Lower lobe of right lung (tissue), 2 donors: ENCODE data around the gene BCAN. TPM values are rescaled to one million over a fixed set of nuclear protein-coding genes. Genes with fewer than 3 reads are reported as not detected.

Experiments
- ATAC-seq, 2 donors: fragments of 200-7000 bp; cut with Tn5 transposase; one replicate each; pipeline ENCODE4 v1.9.1; 2020 to 2022; ENCODE audit warnings: mild to moderate bottlenecking in 2 of 2, moderate library complexity in 2 of 2
- DNase-seq: peaks from one replicate; pipeline ENCODE4 v3.0.0-alpha.2; 2020
- H3K27ac ChIP-seq: fragments of 200-600 bp; one replicate; pipeline ENCODE4 v1.8.0; 2022
- H3K27me3 ChIP-seq: fragments of 200-600 bp; one replicate; pipeline ENCODE4 v1.8.0; 2022; ENCODE audit warnings: low read depth
- H3K36me3 ChIP-seq: fragments of 200-600 bp; one replicate; pipeline ENCODE4 v1.8.0; 2022; ENCODE audit warnings: mild to moderate bottlenecking
- H3K4me1 ChIP-seq: fragments of 200-600 bp; one replicate; pipeline ENCODE4 v1.8.0; 2022
- H3K4me3 ChIP-seq: fragments of 200-600 bp; one replicate; pipeline ENCODE4 v1.8.0; 2022; ENCODE audit warnings: mild to moderate bottlenecking
- H3K9me3 ChIP-seq: fragments of 200-600 bp; one replicate; pipeline ENCODE4 v1.8.0; 2022
- intact Hi-C: fragments of 100-400 bp; cut with DNase I; formaldehyde crosslinking; loops from one replicate; pipeline ENCODE4 v1.11.0; 2022
- total RNA-seq: library from RNA; stranded (reverse); fragmentation: NEBNext Ultra II Directional; extraction: Animal tissue kit (Norgen Biotek cat#: 25700); gene quantifications from one replicate; pipeline ENCODE4 v1.2.1, GENCODE V29; 2021
- TF ChIP-seq, protein P1 (sequence below): fragments of 200-600 bp; IDR thresholded peaks from one replicate; pipeline ENCODE4 v1.8.0; 2022; ENCODE audit warnings: antibody characterized with exemption, mild to moderate bottlenecking
- donor health status: DM: no; HTN: yes; CAD: no; lungs with severe emphysema.

BCAN gene
- total RNA-seq, 1 donor from 2014 or later: not detected

DNA sequence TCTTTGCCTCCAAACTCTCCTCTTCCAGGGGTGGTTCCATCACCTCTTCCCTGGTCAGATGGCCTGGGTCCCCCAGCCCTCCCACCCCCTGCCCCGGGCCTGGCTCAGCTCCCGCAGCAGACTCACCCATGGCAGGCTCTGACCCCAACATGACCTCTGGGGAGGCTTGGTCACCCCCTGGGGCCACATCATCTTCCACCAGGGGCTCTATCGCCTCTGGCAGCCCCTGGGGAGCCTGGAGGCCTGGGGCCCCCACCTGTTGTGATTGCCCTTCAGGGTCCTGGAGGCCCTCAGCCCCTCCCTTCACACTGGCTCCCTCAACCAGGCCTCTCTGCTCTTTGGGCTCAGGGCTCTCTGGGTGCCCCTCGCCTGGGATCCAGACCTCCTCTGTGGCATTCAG is 28.9 kb downstream of the BCAN start:
- TF ChIP-seq, protein P1, sequence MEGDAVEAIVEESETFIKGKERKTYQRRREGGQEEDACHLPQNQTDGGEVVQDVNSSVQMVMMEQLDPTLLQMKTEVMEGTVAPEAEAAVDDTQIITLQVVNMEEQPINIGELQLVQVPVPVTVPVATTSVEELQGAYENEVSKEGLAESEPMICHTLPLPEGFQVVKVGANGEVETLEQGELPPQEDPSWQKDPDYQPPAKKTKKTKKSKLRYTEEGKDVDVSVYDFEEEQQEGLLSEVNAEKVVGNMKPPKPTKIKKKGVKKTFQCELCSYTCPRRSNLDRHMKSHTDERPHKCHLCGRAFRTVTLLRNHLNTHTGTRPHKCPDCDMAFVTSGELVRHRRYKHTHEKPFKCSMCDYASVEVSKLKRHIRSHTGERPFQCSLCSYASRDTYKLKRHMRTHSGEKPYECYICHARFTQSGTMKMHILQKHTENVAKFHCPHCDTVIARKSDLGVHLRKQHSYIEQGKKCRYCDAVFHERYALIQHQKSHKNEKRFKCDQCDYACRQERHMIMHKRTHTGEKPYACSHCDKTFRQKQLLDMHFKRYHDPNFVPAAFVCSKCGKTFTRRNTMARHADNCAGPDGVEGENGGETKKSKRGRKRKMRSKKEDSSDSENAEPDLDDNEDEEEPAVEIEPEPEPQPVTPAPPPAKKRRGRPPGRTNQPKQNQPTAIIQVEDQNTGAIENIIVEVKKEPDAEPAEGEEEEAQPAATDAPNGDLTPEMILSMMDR: no peak
- Histone ChIP-seq H3K4me1 (peaks cover 54% of the 10 kb centered on the region), H3K9me3 (no peaks in the 10 kb centered on the region), H3K4me3 (no peak overlapping the region), H3K36me3 (peaks cover 4% of the 10 kb centered on the region), H3K27me3 (peaks cover 7% of the 10 kb centered on the region), H3K27ac (peak overlapping the region; percentile 72)
- intact Hi-C loops: no loop called here
- DNase-seq (no peak), ATAC-seq (no peak)

DNA sequence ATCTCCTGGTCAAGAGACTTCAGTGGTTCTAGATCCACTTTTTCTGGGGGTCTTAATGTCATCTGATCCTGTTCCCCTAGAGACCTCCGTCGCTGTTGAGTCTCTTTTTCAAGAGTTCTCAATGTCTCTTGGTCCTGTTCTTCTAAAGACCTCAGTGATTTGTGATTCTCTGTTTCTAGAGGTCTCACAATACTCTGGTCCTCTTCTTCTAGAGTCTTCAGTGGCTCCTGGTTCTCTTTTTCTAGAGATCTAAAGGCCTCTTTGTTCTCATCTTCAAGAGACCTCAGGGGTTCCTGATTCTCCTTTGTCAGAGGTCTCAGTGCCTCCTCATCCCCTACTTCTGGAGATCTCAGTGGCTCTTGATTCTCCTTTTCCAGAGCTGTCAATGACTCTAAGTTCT is 29.9 kb downstream of the BCAN start:
- Histone ChIP-seq H3K4me3 (no peak overlapping the region), H3K27ac (no peak overlapping the region), H3K9me3 (no peaks in the 10 kb centered on the region), H3K36me3 (peaks cover 4% of the 10 kb centered on the region), H3K4me1 (peaks cover 45% of the 10 kb centered on the region), H3K27me3 (peaks cover 17% of the 10 kb centered on the region)
- intact Hi-C loops: no loop called here
- ATAC-seq (no peak), DNase-seq (no peak)
- TF ChIP-seq, protein P1: no peak

DNA sequence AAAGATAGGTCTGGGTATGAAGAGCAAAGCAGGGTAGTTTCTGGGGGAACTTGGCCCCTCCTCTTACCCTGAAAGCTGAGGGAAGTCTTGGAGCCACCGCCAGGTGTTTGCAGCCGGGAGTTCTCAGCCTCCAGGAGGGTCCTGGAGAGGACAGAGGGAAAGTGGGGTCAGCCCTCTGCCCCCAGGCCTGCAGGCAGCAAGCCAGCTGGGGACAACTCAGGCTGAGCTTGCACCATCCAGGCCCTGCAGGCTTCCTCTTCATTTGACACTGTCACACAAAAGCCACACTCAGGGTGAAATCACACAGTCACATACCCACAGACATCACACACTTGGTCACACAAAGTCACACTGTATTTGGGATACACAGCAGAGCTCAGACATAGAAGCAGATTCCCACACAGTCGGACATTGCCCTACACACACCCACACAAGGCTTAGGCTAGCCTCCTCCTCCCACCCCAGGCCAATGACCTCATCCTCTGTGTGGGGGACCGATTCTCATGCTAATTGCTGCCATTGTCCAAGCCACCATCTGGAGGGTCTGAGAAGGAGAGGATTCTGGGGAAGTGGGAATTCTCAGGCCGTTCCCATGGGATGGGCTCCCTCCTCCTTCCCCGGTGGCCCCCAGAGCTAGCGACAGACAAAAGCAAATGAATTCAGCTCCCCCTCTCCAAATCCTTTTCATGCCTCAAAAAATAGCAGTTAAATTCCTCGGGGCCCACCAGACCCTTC is 31.6 kb downstream of the BCAN start:
- TF ChIP-seq, protein P1: no peak
- Histone ChIP-seq H3K27me3 (peaks cover 30% of the 10 kb centered on the region), H3K27ac (peak overlapping the region; percentile 41), H3K4me3 (no peak overlapping the region), H3K4me1 (peaks cover 39% of the 10 kb centered on the region), H3K36me3 (peaks cover 4% of the 10 kb centered on the region), H3K9me3 (no peaks in the 10 kb centered on the region)
- intact Hi-C loops: no loop called here
- ATAC-seq (no peak), DNase-seq (no peak)

DNA sequence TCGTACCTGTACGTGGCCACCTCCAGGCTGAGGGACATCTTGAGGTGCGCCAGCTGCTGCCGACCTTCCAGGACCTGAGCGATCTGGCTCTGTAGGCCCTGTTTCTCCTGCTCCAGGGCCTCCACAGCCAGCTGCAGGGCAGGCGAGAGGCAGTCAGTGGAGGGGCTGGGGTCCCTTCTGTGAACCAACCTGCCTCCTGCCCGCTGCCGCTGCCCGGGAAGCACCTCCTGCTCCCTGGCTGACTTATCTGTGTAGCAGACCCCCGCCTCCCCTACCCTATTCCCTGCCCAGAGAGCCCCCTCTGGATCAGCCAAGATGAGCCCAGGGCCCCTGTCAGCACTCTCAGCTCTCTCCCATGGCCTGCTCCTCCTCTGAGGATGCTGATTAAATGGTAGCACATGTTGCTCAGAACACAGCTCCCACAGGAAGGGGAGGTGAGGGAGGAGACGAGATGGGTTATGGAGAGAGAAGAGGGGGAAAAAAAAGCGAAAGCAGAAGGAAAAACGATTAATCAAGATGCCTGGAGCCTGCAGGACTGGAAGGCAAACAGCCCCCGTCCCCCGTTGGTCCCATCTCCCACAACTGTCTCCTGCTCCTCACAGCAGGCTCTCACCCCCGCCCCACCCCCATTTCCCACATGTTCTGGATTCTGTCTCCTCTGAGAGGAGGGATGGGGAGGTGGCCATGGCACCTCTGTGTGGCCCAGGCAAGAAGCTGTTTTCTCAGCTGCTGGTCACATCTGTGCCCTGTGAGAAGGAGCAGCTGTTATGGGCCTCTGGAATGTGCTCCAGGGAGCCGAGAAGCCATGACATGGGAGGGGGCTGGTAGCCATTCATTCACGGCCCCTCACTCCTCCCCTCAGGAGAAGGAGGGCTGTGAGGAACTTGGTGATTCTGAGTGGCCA is 33.5 kb downstream of the BCAN start:
- Histone ChIP-seq H3K4me1 (peaks cover 32% of the 10 kb centered on the region), H3K9me3 (no peaks in the 10 kb centered on the region), H3K36me3 (peaks cover 4% of the 10 kb centered on the region), H3K27ac (peak overlapping the region; percentile 82), H3K4me3 (peak overlapping the region; percentile 64), H3K27me3 (peaks cover 41% of the 10 kb centered on the region)
- intact Hi-C loops: no loop called here
- ATAC-seq (no peak), DNase-seq (no peak)
- TF ChIP-seq, protein P1: no peak

DNA sequence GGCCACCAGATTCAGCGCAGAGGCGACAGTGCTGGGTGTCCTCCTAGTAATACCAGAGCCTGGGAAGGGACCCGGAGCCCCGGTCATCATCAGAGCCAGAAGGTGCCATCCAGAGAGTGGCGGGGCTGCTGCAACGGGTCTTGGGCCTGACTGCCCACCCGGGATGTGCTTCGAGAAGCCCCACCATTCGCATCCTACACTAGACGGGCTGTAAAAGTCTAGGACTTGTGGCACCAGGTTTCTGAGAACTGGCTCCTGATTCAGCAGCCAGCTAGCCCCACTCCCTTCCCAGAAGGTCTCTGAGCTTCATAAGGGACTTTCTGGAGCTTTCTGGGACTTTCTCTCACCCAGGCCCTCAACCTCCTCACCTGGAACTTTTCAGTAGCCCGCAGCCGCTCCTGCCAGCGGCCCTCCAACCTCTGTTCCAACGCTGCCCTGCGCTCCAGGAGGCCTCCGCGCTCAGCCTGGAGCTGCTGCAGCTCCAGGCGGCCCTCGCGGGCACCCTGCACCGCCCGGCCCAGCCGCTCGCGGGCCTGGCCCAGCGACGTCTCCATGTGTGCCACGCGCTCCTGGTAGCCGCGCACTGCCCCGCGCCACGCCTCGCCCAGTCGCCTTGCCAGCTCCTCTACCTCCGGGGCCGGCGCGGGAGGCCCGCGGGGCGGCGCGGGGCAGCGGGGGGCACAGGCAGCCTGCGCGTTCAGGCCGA is 34.4 kb downstream of the BCAN start:
- ATAC-seq: peak; percentile 4 to 7
- peaks cover 50% of the 10 kb centered on the region for H3K27me3 ChIP-seq
- intact Hi-C loops: no loop called here

More for the DNA sequence above, 34.4 kb downstream of the BCAN start:
- peaks cover 4% of the 10 kb centered on the region for H3K36me3 ChIP-seq
- H3K4me1 ChIP-seq: peaks cover 32% of the 10 kb centered on the region
- no peak for DNase-seq
- no peaks in the 10 kb centered on the region for H3K9me3 ChIP-seq
- TF ChIP-seq, protein P1: no peak
- H3K4me3 ChIP-seq: peak overlapping the region; percentile 64
- H3K27ac ChIP-seq: peak overlapping the region; percentile 82
